ENCODE data around the gene SH3BP2.

SH3BP2 gene

DNA sequence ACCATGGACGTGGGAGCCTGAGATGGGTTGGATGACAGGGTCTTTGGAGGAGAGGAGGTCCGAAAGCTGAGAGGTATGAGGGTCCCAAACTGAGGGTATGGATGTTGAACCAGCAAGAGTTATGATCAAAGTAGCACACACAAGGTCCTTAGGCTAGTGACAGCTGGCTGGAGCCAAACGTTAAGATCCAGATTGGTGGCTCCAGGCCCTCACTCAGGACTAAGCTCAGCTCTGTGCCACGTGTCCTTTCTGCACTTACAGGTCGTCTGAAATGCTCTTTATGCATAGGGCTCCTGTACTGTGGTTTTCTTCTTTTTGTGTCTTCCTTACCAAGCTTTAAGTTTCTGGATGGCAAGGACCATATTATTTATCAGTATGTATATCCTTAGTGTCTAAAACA lies 86.1 kb downstream of the SH3BP2 start:
- DNase-seq (ENCODE audit: low spot score): no peak
- in situ Hi-C loops (cut with MboI; ENCODE audit: low pct_unique_long_range_greater_than_20kb, low sequenced_read_pairs, unreplicated experiment): no loop called here
- TF ChIP-seq, protein P1, sequence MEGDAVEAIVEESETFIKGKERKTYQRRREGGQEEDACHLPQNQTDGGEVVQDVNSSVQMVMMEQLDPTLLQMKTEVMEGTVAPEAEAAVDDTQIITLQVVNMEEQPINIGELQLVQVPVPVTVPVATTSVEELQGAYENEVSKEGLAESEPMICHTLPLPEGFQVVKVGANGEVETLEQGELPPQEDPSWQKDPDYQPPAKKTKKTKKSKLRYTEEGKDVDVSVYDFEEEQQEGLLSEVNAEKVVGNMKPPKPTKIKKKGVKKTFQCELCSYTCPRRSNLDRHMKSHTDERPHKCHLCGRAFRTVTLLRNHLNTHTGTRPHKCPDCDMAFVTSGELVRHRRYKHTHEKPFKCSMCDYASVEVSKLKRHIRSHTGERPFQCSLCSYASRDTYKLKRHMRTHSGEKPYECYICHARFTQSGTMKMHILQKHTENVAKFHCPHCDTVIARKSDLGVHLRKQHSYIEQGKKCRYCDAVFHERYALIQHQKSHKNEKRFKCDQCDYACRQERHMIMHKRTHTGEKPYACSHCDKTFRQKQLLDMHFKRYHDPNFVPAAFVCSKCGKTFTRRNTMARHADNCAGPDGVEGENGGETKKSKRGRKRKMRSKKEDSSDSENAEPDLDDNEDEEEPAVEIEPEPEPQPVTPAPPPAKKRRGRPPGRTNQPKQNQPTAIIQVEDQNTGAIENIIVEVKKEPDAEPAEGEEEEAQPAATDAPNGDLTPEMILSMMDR (IDR thresholded peaks at IDR 0.05; ENCODE audit: extremely low read depth, insufficient read depth, missing control alignments): no peak

DNA sequence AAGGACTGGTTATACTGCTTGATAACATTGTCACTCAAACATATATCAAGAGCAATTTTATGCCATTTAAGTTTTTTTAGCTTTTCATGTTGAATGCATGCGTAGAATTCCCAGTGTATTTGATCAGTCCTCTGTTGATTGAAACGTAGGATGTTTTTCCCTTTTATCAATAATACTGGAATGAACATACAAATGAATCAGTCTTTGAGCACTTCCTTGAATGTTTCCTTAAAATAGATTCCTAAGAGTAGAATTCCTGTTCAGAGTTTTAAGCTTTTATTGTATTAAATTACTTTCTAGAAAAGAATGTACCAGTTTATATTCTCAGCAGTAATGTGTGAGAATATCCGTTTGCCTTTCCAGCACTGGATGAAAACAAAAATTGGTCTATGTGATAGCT lies 88.5 kb downstream of the SH3BP2 start:
- in situ Hi-C loops (cut with MboI; ENCODE audit: low pct_unique_long_range_greater_than_20kb, low sequenced_read_pairs, unreplicated experiment): no loop called here
- TF ChIP-seq, protein P1 (IDR thresholded peaks at IDR 0.05; ENCODE audit: extremely low read depth, insufficient read depth, missing control alignments): no peak
- no peak for DNase-seq (ENCODE audit: low spot score)

DNA sequence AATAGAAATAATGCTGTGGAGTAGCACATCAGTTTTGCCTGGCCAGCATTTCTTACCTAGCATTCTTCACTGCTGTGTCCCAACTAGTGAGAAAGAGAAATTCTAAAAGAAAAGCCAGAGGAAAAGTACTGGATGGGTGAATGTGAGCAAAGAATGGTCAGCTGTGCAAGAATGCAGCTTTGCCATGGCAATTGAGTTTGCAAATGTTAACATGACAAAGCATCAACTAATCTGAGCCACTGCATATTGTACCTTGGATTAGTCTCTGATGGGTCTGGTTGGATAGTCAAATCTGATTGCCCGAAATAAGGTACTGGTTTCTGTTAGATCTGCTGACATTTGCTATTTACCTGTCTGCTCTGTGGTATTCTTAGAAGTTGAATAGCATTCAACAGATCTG lies 89.5 kb downstream of the SH3BP2 start:
- TF ChIP-seq, protein P1 (IDR thresholded peaks at IDR 0.05; ENCODE audit: extremely low read depth, insufficient read depth, missing control alignments): no peak
- in situ Hi-C loops (cut with MboI; ENCODE audit: low pct_unique_long_range_greater_than_20kb, low sequenced_read_pairs, unreplicated experiment): no loop called here
- DNase-seq (ENCODE audit: low spot score): no peak

DNA sequence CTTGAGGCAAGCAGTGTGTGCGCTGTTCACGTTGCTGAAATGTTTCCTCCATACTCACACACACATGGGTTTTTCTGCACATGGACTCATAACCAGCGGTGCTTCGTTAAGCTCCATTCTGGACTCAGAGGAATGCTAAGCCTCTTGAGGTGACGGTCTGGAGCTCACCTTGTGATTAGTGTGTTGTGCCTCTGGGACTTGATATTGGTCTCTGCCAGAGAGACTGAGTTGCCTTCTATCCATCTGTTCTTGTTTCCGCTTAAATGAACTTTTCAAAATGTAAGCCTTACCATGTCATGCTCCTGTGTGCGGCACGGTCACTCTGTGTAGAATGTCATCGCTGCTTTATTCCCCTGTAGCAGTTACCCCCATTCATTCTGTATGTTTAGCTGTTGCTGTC lies 93.3 kb downstream of the SH3BP2 start:
- in situ Hi-C loops (cut with MboI; ENCODE audit: low pct_unique_long_range_greater_than_20kb, low sequenced_read_pairs, unreplicated experiment): no loop called here
- DNase-seq (ENCODE audit: low spot score): no peak

DNA sequence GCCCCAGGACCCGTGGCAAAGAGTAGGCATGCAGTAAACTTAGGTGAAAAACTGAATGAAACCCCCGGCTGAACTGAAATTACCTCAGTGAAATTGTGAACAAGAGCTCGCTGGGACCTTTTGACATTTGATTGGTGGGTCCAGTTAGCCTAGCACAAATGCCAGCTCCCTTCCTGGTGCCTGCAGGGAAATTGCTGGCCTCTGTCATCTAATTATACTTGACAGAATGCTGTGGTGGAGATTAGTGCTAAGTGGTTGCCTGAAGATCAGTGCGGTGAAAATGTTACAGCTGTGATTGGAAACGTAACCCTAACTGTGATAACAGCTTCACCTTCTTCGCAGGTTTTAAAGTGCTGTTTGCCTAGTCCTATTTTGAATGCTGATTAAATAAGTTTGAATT lies 93.7 kb downstream of the SH3BP2 start:
- DNase-seq (ENCODE audit: low spot score): no peak
- TF ChIP-seq, protein P1 (IDR thresholded peaks at IDR 0.05; ENCODE audit: extremely low read depth, insufficient read depth, missing control alignments): no peak
- in situ Hi-C loops (cut with MboI; ENCODE audit: low pct_unique_long_range_greater_than_20kb, low sequenced_read_pairs, unreplicated experiment): no loop called here

More for the DNA sequence above, 93.3 kb downstream of the SH3BP2 start:
- TF ChIP-seq, protein P1 (IDR thresholded peaks at IDR 0.05; ENCODE audit: extremely low read depth, insufficient read depth, missing control alignments): no peak

DNA sequence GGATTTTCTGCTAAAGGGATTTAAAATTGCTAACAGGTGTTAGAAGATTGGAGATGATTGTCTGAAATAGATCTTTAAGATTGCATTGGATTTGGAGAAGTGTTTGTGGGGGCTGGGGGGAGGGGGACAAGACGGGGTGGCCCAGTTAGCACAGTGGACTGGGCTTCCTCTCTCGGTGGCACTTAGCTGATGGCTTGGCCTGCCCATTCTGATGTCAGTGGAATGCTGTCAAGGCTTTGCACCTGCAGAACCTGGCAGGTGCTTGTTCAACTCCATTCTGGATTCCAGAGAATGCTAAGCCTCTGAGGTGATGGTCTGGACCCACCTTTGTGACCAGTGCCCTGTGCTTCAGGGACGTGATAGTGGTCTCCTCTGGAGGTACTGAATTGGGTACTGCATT lies 94.5 kb downstream of the SH3BP2 start:
- TF ChIP-seq, protein P1 (IDR thresholded peaks at IDR 0.05; ENCODE audit: extremely low read depth, insufficient read depth, missing control alignments): no peak
- in situ Hi-C loops (cut with MboI; ENCODE audit: low pct_unique_long_range_greater_than_20kb, low sequenced_read_pairs, unreplicated experiment): no loop called here
- no peak for DNase-seq (ENCODE audit: low spot score)

DNA sequence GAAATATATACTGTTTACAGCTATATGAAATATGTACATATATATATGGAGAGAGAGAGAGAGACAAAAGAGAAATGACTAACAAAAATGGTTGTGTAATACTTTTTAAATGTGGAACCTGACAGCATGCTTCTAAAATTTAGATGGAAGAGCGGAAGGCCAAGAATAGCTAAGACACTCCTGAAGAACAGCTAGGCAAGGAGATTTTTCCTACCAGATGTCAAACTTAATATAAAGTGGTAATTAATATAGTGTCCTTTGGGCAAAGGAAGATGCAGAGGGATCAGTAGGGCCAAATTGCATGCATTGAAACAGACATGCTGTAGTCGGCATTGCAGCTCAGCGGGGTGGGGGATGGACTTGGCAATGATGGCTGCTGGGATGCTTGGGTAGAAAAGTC lies 96.0 kb downstream of the SH3BP2 start:
- in situ Hi-C loops (cut with MboI; ENCODE audit: low pct_unique_long_range_greater_than_20kb, low sequenced_read_pairs, unreplicated experiment): no loop called here
- TF ChIP-seq, protein P1 (IDR thresholded peaks at IDR 0.05; ENCODE audit: extremely low read depth, insufficient read depth, missing control alignments): no peak
- no peak for DNase-seq (ENCODE audit: low spot score)

Data from GM13977 (cell line).